Lung microvascular endothelial cell (primary cell): Measurements from ENCODE around the gene BCAR3. TPM values are rescaled to one million over a fixed set of nuclear protein-coding genes. Genes with fewer than 3 reads are reported as not detected.
"Not testable (repeated sequence)": the region's sequence is repeated elsewhere in the genome, so short reads cannot be mapped to it uniquely, and the experiment has no call there.

Experiments
- DNase-seq, 2 donors: peaks; one replicate each; pipeline versions ENCODE4 v3.0.0 to v3.0.0-alpha.2; 2010; ENCODE audit warnings: low read depth in 2 of 2
- total RNA-seq: library from RNA; depleted of rRNA; stranded (reverse); fragments of >200 nt; gene quantifications from 2 replicates; pipeline ENCODE4 v1.2.1, GENCODE V29; 2014

The BCAR3 gene
- total RNA-seq, 1 donor from 2014 or later, result 34.1 TPM

DNA sequence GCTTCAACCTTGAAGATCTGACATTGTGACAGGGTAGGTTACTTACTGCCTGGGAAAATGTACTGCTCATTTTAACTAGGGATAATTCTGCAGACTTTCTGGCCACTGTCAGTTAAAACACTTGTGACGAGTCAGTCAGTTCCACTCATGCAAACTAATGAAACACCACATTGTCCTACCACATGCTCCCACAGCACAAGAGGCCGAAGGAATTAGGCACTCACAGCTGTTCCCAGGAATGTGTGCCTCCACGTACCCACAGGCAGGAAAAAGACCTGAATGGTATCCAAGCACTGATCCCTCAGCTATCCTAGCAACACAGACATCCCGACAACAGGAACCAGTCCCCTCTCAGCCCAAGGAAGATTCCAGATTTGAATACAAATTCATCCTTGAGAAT is 12.3 kb downstream of the BCAR3 start:
- DNase-seq, result peak in 1 of 2 donors; percentile 79

DNA sequence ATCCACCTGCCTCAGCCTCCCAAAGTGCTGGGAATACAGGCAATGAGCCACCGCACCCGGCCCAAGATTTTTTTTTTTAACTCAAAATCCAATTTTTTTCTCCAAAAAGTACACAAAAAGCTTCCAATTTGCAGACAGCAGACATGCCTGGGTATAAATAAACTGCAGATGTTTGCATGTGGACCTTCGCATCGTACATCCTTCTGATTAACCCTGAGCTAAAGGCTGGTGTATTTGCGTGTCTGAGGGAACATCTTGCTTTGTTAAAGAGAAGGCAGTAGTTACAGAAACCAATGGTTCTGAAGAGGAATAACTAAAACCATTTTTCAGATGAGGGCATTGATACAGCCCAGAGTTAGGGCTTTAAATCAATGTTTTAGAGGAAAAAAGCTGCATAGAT is 12.7 kb downstream of the BCAR3 start:
- no peak for DNase-seq

DNA sequence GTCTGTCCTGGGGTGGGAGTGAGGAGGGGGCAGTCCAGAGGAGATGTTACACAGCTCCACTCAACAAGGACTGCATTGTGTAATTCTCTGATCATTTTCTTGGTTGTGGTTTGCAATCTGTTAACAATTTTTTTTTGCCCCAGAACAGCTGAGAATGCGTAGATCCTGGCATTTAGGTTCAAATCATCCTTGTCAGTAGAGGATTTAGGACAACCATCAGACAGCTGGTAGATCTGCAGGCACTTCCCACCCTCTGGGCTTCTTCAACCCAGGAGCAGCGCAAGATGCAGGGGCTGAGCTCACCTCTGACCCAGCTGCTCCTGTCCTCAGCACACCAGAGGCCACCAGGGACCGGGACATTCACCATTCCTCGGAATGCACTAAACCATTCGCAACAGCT is 13.5 kb downstream of the BCAR3 start:
- no peak for DNase-seq

DNA sequence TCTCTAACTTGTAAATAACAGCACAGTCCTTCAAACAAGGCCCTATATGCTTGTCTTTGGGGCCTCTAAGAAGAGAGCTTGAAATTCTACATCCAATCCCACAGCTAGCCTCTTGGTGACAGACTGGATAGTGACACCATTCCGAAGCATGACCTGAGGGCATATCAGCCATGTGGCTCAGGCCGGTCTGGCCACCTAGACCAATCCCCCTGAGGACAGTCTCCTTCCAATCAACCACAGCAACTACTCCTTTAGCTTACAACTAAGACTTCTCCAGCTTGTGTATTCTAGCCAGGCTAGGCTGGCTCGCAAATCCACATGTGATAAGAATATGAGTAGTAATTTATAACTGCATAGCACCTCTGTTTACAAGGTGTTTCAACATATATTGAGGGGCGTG is 14.0 kb downstream of the BCAR3 start:
- no peak for DNase-seq

DNA sequence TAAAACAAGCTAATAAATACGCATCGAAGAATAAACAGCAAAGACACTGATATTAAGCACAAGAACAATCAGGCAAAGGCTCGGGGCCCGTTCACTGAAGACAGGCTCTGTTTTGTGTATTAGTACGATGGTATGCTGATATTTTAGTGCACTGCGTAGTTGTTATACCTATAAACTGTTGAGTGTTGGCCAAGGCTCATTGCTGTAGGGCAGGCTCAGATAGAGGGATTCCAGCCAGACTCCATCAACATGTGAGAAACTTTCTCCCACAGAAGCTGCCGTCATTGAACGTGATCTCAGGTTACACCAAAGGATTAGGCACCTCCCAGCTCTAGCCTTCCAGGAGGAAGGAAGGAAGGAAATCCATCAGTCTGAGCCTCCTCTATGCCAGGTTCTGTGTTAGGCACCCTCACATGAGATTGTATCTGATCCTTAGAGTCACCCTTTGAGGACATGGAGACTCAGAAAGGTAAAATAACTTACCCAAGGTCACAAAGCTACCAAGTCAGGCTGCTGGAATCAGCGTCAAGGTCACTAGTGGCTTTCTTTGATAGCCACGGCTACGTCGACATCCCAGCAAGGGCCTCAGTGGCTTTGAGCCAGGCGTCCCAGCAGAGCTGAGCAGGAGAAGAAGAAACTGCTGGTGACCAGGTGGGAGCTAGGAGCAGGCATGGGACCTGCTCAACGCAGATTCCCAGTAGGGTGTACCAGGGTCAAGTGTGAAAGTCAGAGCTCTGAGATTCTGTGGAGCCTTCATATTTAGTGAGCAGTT is 14.8 kb downstream of the BCAR3 start:
- DNase-seq, result peak; percentile 66 to 75

DNA sequence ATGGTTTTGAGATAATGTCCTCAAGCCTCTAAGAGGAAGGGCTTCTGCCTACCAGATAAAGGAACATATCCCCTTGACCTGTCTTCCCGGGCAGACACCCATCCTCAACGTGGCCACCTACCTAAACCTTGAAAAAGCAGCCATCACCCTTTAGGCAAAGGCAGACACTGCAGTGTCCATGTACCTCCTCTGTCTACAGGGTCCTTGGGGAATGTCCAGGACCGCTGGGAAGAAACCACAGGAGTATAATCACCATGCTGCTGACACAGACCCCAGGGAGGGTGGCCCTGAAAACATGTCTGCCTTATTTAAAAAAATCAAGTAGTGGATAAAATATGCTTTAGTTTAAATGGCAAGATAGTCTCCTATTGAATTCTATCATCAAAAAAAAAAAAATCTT is 16.6 kb downstream of the BCAR3 start:
- no peak for DNase-seq

DNA sequence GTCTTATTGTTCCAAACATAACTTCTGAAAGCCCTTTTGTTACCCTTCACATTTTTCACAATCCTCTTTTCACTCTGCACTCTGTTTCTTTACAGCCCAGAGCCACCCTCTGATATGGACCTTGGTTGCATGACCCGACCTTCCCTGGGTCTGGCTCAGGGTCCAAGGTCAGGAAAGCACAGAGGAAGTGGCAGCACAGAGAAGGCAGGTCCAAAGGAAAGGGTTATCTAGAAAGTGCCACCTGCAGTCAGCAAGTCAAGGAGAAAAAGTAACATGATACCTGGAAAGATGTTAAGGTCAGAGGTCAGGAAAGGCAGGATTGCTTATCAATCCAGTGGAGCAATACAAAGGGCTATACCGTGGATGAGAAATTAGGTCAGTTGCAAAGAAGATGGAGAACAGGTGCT is 18.4 kb downstream of the BCAR3 start:
- DNase-seq, result no peak

DNA sequence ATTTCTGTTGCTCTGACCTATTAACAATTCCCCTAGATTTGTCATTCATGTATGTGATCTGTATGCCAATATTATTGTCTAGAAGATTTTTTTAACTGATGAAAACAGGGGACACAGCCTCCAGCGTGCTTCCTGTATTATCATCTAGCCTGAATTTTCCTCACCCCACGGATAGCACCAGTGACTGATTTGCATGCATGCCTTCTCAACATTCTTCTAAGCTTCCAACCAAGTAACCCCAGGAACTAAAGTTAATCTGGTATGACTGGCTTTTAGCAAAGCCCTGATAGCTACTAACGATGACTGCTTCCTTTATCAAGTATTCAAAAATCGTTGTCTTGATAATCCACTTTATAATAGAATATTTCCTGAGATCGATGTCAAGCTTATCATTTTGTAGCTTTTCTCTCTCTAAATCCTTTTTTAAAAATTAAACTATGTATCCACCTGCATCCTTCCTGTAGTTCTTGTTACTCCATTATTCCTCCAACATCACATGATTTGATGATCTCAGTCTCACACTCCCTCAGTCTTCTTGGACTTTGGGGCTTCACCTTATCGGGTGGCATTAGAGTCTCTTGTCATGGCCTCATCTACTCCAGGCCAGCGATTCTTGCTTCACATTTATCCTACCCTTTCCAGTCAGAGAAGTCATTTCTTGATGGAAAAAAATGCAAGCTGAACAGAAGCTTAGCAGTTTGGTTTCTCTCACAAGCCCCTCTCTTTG is 19.0 kb downstream of the BCAR3 start:
- peak; percentile 29 to 34 for DNase-seq

DNA sequence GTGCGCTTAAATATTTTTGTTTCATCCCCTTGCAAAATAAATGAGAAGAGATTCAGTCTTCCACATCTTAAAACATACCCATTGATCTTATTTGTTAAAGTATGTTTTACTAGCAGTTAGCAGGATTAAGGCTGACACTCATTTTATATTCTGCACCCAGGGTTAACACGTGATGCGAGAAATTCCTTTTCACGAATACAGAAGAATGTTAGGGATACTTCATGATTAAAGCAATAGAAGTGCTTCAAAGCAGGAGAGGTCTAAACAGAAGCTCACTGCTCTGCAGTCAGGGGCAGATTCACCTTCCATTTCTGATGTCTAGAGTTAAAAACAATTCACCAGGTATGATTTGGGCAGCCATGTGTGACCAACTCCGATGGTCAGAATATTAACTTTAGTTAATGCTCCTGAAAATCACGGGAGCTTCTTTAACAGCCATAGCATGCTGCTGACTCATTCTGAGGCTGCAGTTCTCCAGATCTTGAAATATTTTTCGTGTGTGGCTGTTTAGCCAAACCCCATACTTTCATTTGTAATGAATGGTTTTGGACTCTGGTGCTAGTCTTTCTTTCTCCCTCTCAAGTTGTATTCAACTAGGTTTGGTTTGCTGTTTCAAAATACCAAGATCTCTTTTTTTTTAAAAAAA is 19.7 kb downstream of the BCAR3 start:
- DNase-seq, result peak; percentile 52 to 74

DNA sequence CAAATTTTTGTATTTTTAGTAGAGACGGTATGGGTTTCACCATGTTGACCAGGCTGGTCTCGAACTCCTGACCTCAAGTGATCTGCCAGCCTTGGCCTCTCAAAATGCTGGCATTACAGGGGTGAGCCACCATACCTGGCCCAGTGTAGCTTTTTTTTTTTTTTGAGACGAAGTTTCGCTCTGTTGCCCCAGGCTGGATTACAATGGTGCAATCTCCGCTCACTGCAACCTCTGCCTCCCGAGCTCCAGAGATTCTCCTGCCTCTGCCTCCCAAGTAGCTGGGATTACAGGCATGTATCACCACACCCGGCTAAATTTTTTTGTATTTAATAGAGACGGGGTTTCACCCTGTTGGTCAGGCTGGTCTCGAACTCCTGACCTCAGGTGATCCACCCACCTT is 20.3 kb downstream of the BCAR3 start:
- not testable (repeated sequence) for DNase-seq

DNA sequence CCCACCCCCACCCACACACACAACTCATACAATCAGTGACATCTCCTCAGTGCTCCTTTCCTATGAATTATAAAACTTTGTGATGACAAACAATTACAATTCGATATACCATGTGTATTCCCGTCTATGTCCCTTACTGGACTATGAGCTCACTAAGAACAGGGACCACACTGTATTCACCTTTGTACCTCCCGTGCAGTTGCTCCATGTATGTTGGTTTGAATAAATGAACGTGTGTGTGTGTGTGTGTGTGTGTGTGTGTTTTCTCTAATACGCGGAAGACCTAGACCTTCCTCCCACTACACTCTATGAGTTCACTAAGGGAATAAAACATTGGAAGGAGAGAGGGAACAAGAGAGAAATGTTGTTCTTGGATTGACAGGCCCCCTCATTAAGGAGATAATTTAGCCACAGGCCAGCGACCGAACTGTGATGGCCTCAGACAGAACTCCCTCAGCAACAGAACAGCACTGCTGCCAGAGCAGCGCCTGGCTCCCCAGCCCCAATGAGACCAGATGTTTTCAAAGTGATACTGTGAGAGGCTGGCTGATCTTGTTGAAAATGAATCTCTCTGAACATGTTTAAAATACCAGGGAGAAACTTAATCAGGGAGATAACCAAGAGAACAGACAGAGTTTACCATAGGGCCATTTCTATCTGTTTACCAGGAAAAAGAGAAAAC is 21.7 kb downstream of the BCAR3 start:
- DNase-seq, result no peak

DNA sequence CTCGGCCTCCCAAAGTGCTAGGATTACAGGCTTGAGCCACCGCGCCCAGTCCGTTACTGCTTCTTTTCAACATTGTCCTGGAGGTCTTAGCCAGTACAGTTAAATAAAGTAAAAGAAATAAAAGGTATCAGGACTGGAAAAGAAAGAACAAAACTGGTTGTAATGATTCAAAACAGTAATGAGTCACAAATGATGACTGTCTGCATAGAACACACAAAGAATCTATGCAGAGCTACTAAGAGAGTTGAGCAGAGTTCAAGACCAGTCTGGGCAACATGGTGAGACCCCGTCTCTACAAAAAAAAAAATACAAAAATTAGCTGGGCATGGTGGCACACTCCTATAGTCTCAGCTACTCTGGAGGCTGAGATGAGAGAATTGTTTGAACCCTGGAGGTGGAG is 23.4 kb downstream of the BCAR3 start:
- no peak for DNase-seq

DNA sequence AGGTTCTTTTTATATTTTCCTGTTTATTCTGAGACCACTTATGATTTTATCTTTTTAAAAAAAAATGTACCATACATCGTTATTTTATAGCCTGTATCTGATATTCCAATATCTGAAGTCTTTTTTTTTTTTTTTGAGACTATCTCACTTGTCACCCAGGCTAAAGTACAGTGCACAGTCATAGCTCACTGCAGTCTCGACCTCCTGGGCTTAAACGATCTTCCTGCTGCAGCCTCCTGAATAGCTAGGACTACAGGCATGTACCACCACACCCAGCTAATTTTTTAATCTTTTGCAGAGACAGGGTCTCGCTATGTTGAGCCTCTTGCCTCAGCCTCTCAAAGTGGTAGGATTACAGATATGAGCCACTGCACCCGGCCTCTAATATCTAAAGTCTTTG is 25.1 kb downstream of the BCAR3 start:
- no peak for DNase-seq

DNA sequence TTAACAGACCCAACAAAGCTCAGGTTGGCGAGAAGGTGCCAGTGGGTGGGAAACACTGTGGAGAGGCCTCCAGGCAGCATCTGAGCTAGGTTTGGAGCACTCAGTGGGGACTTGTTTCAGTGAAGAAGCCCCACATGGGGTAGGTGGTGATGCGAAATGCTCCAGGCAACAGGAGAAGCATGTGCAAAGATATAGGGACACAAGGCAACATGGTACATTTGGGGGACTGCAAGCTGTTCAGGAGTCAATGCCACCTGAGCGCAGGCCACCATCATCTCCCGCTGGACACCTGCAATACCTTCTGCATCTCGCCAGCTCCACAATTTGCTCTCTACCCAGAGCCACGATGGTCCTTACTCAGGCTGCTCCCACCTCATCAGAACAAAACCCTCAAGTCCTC is 28.0 kb downstream of the BCAR3 start:
- no peak for DNase-seq

DNA sequence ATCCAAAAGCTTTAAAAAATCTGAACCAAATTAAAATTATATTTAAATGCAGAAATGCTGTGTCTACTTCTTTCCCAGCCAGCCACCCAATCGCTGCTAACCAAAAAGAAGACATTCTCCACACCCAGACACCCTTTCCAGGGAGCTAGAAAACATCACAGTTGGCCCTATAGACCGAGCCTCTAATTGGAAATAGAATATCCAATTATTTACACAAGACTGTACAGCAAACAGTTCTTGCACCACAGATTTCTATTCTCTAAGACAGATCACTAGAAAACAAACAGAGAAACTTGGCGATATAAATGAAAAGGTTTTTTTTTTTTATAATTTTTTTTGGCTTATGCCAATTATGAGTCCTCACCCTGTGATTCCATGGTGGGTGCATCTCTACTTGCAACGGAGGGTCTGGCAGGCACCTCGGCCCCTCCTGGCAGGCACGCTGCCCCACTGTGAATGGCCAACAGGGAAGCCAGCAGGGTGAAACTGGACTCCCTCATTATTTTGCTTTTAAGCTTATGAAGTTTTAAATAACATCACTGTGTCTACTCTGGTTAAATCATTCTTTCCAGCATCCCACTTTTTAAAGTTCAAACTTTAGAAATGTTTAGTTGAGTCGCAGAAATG is 29.2 kb downstream of the BCAR3 start:
- DNase-seq, result no peak

DNA sequence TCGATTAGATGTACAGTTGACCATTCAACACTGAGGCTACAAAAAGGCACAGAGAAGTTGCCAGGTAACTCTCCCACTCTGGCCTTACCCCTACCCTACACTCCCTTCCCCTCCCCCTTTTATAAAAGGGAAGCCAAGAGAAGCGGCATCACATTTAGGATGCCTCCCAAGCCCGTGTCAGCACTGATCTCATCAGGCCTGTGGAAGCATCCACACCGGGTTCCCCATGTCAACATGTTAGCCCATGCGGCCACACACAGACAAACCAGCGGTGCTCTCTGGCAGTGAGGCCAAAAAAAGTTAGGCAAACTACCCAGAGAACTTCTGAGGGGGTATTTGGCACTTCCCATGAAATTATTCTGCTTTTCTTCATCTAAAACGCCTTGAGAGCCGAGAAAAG is 29.9 kb downstream of the BCAR3 start:
- no peak for DNase-seq

DNA sequence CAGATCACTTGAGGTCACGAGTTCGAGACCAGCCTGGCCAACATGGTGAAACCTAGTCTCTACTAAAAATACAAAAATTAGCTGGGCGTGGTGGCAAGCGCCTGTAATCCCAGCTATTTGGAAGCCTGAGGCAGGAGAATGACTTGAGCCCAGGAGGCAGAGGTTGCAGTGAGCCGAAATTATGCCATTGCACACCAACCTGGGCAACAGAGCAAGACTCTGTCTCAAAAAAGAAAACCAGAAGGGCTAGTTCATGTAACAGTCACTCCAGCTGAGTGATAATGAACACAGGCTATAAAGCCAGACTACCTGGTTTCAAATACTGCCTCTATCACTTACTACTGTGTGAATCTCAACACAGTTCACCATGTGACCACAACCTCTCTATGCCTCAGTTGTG is 31.5 kb downstream of the BCAR3 start:
- DNase-seq, result not testable (repeated sequence)

DNA sequence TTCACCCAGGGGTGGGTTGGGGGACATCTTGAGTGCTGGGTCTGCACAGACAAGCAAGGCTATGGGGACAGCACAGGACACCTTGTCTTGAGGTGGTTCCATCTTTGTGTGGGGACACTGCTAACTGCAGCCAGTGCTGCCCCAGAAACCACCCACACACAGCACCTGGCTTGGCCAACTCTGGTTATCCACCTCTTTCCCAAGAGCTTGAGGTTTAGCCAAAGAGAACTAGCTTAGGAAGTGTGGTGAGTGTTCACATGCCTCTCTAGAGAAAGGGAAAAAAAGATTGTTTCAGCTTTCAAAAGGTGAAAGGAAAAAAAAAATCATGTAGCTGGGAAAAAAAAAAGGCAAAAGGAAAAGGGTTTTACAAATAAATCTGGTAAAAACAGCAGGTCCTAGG is 32.4 kb downstream of the BCAR3 start:
- no peak for DNase-seq

DNA sequence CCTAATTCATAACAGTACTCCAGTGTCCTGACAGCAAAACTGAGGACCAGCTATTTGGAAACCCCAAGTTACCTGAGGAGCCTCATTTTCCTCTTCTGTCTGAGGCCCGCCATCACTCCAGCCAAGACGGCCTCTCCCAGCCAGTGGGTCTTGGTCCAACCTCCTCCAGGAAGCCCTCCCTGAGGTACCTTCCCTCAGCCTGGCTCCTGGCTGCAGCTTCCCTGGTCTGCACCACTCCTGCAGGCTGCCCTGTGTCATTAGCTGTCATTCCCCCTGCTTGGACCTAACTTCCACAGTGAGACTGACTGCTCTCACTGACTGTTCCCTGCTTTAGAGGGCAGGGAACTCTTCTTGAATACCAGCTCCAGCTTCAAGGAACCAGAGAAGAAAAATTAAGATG is 33.0 kb downstream of the BCAR3 start:
- DNase-seq, result no peak

DNA sequence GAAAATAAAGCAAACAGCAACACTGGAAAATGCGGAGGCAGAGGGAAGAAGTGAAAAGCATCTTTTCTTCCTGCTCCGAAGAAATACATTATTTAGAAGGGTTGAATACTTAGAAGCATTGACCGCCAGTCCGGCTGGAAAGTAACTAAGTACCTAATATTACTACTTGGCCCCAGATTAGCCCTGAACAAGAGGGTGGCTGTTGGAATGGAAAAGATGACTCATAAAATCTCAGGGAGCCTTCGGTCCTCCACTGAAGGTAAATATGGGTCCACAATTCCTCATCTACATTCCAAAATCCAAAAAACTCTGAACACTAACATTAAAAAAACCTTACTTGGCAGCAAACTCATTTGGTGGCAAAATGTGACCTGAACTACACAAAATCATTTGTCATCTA is 40.1 kb downstream of the BCAR3 start:
- no peak for DNase-seq

DNA sequence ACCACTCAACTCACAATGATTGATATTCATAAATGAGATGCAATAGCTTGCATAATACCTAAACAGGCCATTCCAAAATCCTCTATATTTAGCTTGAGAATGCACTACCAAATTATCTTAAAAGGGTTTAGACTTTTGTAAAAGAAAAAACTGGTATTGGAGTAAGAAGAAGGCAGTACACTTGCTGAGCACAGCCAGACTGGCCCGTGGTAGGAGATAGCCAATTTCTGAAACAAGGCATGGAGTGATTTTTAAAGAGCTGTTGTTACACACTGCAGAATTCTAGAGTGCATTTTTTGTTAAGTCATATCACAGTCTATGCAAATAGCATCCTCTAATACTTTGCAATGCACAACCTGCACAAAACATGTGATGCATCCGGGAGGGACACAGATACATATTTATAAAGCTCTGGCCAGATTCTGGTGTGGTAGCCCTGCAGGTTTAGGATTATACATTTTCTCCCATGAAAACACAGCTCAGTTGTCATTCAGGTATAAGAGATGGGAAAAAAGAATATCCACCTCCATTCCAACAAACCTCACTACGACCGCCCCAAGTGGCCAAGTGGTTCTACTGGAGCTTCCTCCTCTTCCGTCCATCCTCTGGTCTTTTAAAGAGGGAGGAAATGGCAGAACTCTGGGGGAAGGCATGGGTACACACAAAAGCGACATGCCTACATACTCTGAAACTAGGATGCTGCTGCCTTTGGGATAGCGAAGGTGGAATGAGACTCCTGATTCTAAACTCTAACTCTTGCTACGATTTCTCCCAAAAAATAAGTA is 40.8 kb downstream of the BCAR3 start:
- DNase-seq, result no peak
